IMR-90 (cell line): ENCODE measurements around the gene CERT1. TPM values are rescaled to one million over a fixed set of nuclear protein-coding genes. Genes with fewer than 3 reads are reported as not detected.

Experiments
- ATAC-seq: fragments of 200-7000 bp; cut with Tn5 transposase; 2 replicates; pipeline ENCODE4 v1.9.1; 2020; ENCODE audit warnings: low read depth, mild to moderate bottlenecking, moderate library complexity
- Bru-seq: library from RNA; stranded (reverse); fragments of 400-500 nt; gene quantifications from one replicate; lab custom pipeline; 2021; lab: Mats Ljungman, UMichigan
- BruChase-seq, 2 experiments: library from RNA; stranded (reverse); fragments of 400-500 nt; gene quantifications; one replicate each; lab custom pipeline; 2021; lab: Mats Ljungman, UMichigan
- BruUV-seq: library from RNA; stranded (reverse); fragments of 400-500 nt; replicated peaks from 2 replicates; lab custom pipeline; 2021; lab: Mats Ljungman, UMichigan
- CTCF ChIA-PET: fragments of 300-600 bp; formaldehyde crosslinking; extraction: SDS; loops from one replicate; lab custom pipeline; 2021; ENCODE audit warnings: antibody characterized with exemption; lab: Yijun Ruan, JAX
- POLR2A ChIA-PET: fragments of 300-600 bp; sonication (Branson Sonifier 250); formaldehyde crosslinking; loops from one replicate; lab custom pipeline; 2022; ENCODE audit warnings: antibody characterized with exemption; ENCODE audit not compliant: unreplicated experiment; lab: Charles Lee
- DNase-seq: peaks from one replicate; pipeline ENCODE4 v3.0.0; 2013
- H2AFZ ChIP-seq: replicated peaks from 2 replicates; pipeline ENCODE3; 2013; ENCODE audit warnings: low read length, mild to moderate bottlenecking; ENCODE audit not compliant: poor library complexity
- H2AK5ac ChIP-seq: 2 replicates; pipeline ENCODE4 v1.6.1; 2013; ENCODE audit warnings: low read depth, low read length, inconsistent platforms
- H2AK9ac ChIP-seq: replicated peaks from 2 replicates; pipeline ENCODE3; 2013; ENCODE audit warnings: mild to moderate bottlenecking, low read depth, low read length, moderate library complexity; ENCODE audit not compliant: poor library complexity
- H2BK120ac ChIP-seq: 2 replicates; pipeline ENCODE4 v1.6.1; 2013; ENCODE audit warnings: low read depth, low read length, inconsistent platforms
- H2BK15ac ChIP-seq: 3 replicates; pipeline ENCODE4 v1.6.1; 2013; ENCODE audit warnings: low read depth, low read length, inconsistent platforms
- H2BK20ac ChIP-seq: 2 replicates; pipeline ENCODE4 v1.6.1; 2013; ENCODE audit warnings: low read depth, mild to moderate bottlenecking, inconsistent platforms, low read length, moderate library complexity
- H2BK5ac ChIP-seq: 2 replicates; pipeline ENCODE4 v1.6.1; 2013; ENCODE audit warnings: mild to moderate bottlenecking, low read depth, low read length, inconsistent platforms; ENCODE audit not compliant: poor library complexity, severe bottlenecking
- H3K14ac ChIP-seq: replicated peaks from 2 replicates; pipeline ENCODE4 v1.6.1; 2013; ENCODE audit warnings: low read depth, low read length, inconsistent platforms
- H3K18ac ChIP-seq: 2 replicates; pipeline ENCODE4 v1.6.1; 2013; ENCODE audit warnings: low read depth, low read length, control low read depth
- H3K23ac ChIP-seq: 2 replicates; pipeline ENCODE4 v1.6.1; 2013; ENCODE audit warnings: low read depth, low read length, inconsistent platforms
- H3K27ac ChIP-seq: 2 replicates; pipeline ENCODE4 v1.5.1; 2013; ENCODE audit warnings: mild to moderate bottlenecking, control low read depth, low read length; ENCODE audit not compliant: insufficient read depth
- H3K27me3 ChIP-seq: 2 replicates; pipeline ENCODE4 v1.6.1; 2013; ENCODE audit warnings: low read length; ENCODE audit not compliant: control insufficient read depth, insufficient read depth
- H3K36me3 ChIP-seq: 2 replicates; pipeline ENCODE4 v1.6.1; 2013; ENCODE audit warnings: low read length, mixed read lengths; ENCODE audit not compliant: control insufficient read depth, insufficient read depth
- H3K4ac ChIP-seq: 2 replicates; pipeline ENCODE4 v1.6.1; 2013; ENCODE audit warnings: low read depth, low read length, inconsistent platforms
- H3K4me1 ChIP-seq: 2 replicates; pipeline ENCODE4 v1.6.1; 2013; ENCODE audit warnings: low read length, mixed read lengths; ENCODE audit not compliant: control insufficient read depth, insufficient read depth
- H3K4me2 ChIP-seq: 2 replicates; pipeline ENCODE4 v1.6.1; 2013; ENCODE audit warnings: low read depth, mild to moderate bottlenecking, control low read depth, low read length, moderate library complexity
- H3K4me3 ChIP-seq: 2 replicates; pipeline ENCODE4 v1.5.1; 2013; ENCODE audit warnings: low read depth, mild to moderate bottlenecking, control low read depth, low read length, moderate library complexity; ENCODE audit not compliant: insufficient read depth
- H3K56ac ChIP-seq: 2 replicates; pipeline ENCODE4 v1.6.1; 2013; ENCODE audit warnings: low read length, inconsistent platforms; ENCODE audit not compliant: insufficient read depth; ENCODE audit errors: extremely low read depth
- H3K79me1 ChIP-seq, 2 experiments: 2 replicates each; pipeline ENCODE4 v1.6.1; 2013; ENCODE audit warnings: low read length in 2 of 2, inconsistent platforms in 1 of 2, low read depth in 1 of 2
- H3K9ac ChIP-seq: 2 replicates; pipeline ENCODE4 v1.6.1; 2013; ENCODE audit warnings: low read depth, low read length, control low read depth
- H3K9me1 ChIP-seq: 2 replicates; pipeline ENCODE4 v1.6.1; 2013; ENCODE audit warnings: low read length, inconsistent platforms; ENCODE audit not compliant: insufficient read depth
- H3K9me3 ChIP-seq: 2 replicates; pipeline ENCODE4 v1.6.1; 2013; ENCODE audit warnings: low read length; ENCODE audit not compliant: control insufficient read depth, insufficient read depth
- H4K20me1 ChIP-seq: 2 replicates; pipeline ENCODE4 v1.6.1; 2013; ENCODE audit warnings: low read length, inconsistent platforms; ENCODE audit not compliant: insufficient read depth
- H4K5ac ChIP-seq: 2 replicates; pipeline ENCODE4 v1.6.1; 2013; ENCODE audit warnings: mild to moderate bottlenecking, low read depth, low read length, control low read depth
- H4K8ac ChIP-seq, 2 experiments: 2 replicates each; pipeline ENCODE4 v1.6.1; 2013; ENCODE audit warnings: low read depth in 2 of 2, low read length in 2 of 2, control low read depth in 1 of 2, inconsistent platforms in 1 of 2
- H4K91ac ChIP-seq: 2 replicates; pipeline ENCODE4 v1.6.1; 2013; ENCODE audit warnings: low read depth, low read length, inconsistent platforms; ENCODE audit not compliant: insufficient read depth
- CHD1 ChIP-seq: IDR thresholded peaks from 2 replicates; pipeline ENCODE4 v1.6.1; 2012; ENCODE audit warnings: low read depth, low read length, improper control_type of control experiment
- MAZ ChIP-seq: IDR thresholded peaks from 2 replicates; pipeline ENCODE4 v1.6.1; 2012; ENCODE audit warnings: low read depth, mild to moderate bottlenecking, low read length, improper control_type of control experiment, moderate library complexity, borderline replicate concordance
- MXI1 ChIP-seq: IDR thresholded peaks from 2 replicates; pipeline ENCODE4 v1.6.1; 2012; ENCODE audit warnings: low read depth, mild to moderate bottlenecking, low read length, moderate library complexity, borderline replicate concordance
- POLR2A ChIP-seq: IDR thresholded peaks from 2 replicates; pipeline ENCODE4 v1.6.1; 2012; ENCODE audit warnings: mild to moderate bottlenecking, low read depth, low read length
- RFX5 ChIP-seq: IDR thresholded peaks from 2 replicates; pipeline ENCODE4 v1.8.0; 2012; ENCODE audit warnings: low read depth, mild to moderate bottlenecking, low read length, moderate library complexity
- WGBS, 2 experiments: methylation state at CpG; one replicate each; pipeline versions ENCODE4 v1.1.5 to v1.1.7; 2013; ENCODE audit warnings: missing lambda C conversion rate in 2 of 2; ENCODE audit not compliant: insufficient read length in 1 of 2; ENCODE audit errors: extremely low coverage in 2 of 2; 5-methylcytosine and 5-hydroxymethylcytosine counted together
- dilution Hi-C: fragments of 300-500 bp; cut with HindIII; formaldehyde crosslinking; loops from one replicate; pipeline ENCODE4 v1.14.3; 2018; ENCODE audit warnings: low sequenced_read_pairs; ENCODE audit not compliant: unreplicated experiment
- in situ Hi-C: fragments of 300-500 bp; cut with MboI; formaldehyde crosslinking; loops from 3 replicates; pipeline ENCODE4 v1.14.3; 2019; ENCODE audit warnings: low sequenced_read_pairs, inconsistent platforms, mixed read lengths
- intact Hi-C: fragments of 100-400 bp; cut with micrococcal nuclease; formaldehyde crosslinking; loops from 2 replicates; pipeline ENCODE4 v1.10.0; 2022
- long read RNA-seq: library from polyadenylated mRNA; unstranded; transcript quantifications from one replicate; pipeline ENCODE4 v2.0.0, GENCODE V29; 2021; ENCODE audit not compliant: unreplicated experiment
- polyA plus RNA-seq, 3 experiments: library from polyadenylated mRNA; depleted of rRNA; stranded (reverse); fragments of >200 nt; gene quantifications; 2 replicates each; pipeline ENCODE4 v1.2.3, GENCODE V29; 2012; ENCODE audit warnings: low replicate concordance in 1 of 3
- total RNA-seq: library from RNA; depleted of rRNA; stranded (reverse); fragments of >200 nt; gene quantifications from 2 replicates; pipeline ENCODE4 v1.2.3, GENCODE V29; 2012; rRNA removed
- TF ChIP-seq, protein P1 (sequence below): fragments of 150-350 bp; IDR thresholded peaks from 2 replicates; pipeline ENCODE4 v1.6.1; 2017; ENCODE audit warnings: mild to moderate bottlenecking, antibody characterized with exemption, low read length, low read depth
- TF ChIP-seq, protein P2 (sequence below): fragments of 150-350 bp; IDR thresholded peaks from 2 replicates; pipeline ENCODE4 v1.6.1; 2016; ENCODE audit warnings: low read depth, mild to moderate bottlenecking, low read length, moderate library complexity, borderline replicate concordance

Gene CERT1, protein sequence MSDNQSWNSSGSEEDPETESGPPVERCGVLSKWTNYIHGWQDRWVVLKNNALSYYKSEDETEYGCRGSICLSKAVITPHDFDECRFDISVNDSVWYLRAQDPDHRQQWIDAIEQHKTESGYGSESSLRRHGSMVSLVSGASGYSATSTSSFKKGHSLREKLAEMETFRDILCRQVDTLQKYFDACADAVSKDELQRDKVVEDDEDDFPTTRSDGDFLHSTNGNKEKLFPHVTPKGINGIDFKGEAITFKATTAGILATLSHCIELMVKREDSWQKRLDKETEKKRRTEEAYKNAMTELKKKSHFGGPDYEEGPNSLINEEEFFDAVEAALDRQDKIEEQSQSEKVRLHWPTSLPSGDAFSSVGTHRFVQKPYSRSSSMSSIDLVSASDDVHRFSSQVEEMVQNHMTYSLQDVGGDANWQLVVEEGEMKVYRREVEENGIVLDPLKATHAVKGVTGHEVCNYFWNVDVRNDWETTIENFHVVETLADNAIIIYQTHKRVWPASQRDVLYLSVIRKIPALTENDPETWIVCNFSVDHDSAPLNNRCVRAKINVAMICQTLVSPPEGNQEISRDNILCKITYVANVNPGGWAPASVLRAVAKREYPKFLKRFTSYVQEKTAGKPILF
- total RNA-seq: 7.2 and 10.3 TPM in 2 replicates
- 6.0 and 7.2 TPM in 2 replicates for polyA plus RNA-seq (2012; rRNA removed)
- 2.3 and 2.7 TPM in 2 replicates for polyA plus RNA-seq (2012; cell fraction: cytosol; rRNA removed)
- polyA plus RNA-seq (2012; cell fraction: nucleus; rRNA removed; ENCODE audit: low replicate concordance): 2.8 and 5.9 TPM in 2 replicates
- percentile 81 among the genes with signal in this experiment for Bru-seq, nascent RNA
- percentile 68 among the genes with signal in this experiment for BruChase-seq, experiment 1, labeled RNA remaining after a 6-hour chase
- BruChase-seq, experiment 2, labeled RNA remaining after a 2-hour chase: percentile 75 among the genes with signal in this experiment
- long read RNA-seq, transcript COL4A3BP-222 (17 exons, 3,154 nt): major isoform, 5 of 17 reads
- long read RNA-seq, partial matches to known transcripts: 4 of 17 reads
- long read RNA-seq, other reads (novel, unspliced or antisense): 2 of 17 reads

GRCh38 chr5:75511435-75512382, at the start of gene CERT1, which contains the start of gene POLK:
Gene CERT1 (minus strand): TSS chr5:75511629. CDS start chr5:75511207, 422 bp downstream.
Gene POLK (plus strand): TSS chr5:75511891.
- BruUV-seq: TSS peak; percentile 53
- ATAC-seq: peak; percentile 97
- POLR2A ChIA-PET: no interaction called here

More at GRCh38 chr5:75511435-75512382, at the start of gene CERT1, which contains the start of gene POLK:
- DNase-seq: peak; percentile 98
- peak within 1 kb of the TSS; percentile 88 for H3K4me3 ChIP-seq
- in situ Hi-C loops (no loop called here), dilution Hi-C loops (no loop called here), intact Hi-C loops (loop anchor here (1.0 to 2.0 kb wide), 4 partner anchors 55 to 173 kb away; no protein-coding TSS in a partner anchor)
- peak within 1 kb of the TSS; percentile 86 for H3K4me2 ChIP-seq
- no peaks in the 10 kb centered on the region for H3K36me3 ChIP-seq
- peak within 1 kb of the TSS; percentile 92 for H3K9ac ChIP-seq
- H3K18ac ChIP-seq: peak within 1 kb of the TSS; percentile 86
- peak within 1 kb of the TSS; percentile 93 for H3K14ac ChIP-seq
- TF ChIP-seq, protein P1, sequence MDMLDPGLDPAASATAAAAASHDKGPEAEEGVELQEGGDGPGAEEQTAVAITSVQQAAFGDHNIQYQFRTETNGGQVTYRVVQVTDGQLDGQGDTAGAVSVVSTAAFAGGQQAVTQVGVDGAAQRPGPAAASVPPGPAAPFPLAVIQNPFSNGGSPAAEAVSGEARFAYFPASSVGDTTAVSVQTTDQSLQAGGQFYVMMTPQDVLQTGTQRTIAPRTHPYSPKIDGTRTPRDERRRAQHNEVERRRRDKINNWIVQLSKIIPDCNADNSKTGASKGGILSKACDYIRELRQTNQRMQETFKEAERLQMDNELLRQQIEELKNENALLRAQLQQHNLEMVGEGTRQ: 0 out of 2 replicates have a peak, but pooled peaks have one; percentile 20
- TF ChIP-seq RFX5 (no peak), POLR2A (peak; percentile 89), MAZ (peak; percentile 98), MXI1 (0 out of 2 replicates have a peak, but pooled peaks have one; percentile 19), CHD1 (0 out of 2 replicates have a peak, but pooled peaks have one; percentile 74)
- TF ChIP-seq, protein P2, sequence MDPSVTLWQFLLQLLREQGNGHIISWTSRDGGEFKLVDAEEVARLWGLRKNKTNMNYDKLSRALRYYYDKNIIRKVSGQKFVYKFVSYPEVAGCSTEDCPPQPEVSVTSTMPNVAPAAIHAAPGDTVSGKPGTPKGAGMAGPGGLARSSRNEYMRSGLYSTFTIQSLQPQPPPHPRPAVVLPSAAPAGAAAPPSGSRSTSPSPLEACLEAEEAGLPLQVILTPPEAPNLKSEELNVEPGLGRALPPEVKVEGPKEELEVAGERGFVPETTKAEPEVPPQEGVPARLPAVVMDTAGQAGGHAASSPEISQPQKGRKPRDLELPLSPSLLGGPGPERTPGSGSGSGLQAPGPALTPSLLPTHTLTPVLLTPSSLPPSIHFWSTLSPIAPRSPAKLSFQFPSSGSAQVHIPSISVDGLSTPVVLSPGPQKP: no peak
- H3K9me3 ChIP-seq: no peaks in the 10 kb centered on the region
- H2AK9ac ChIP-seq: peak within 1 kb of the TSS; percentile 97
- peaks cover 3% of the 10 kb centered on the region; the same call in 1 of the 2 replicates for H4K20me1 ChIP-seq
- peak within 1 kb of the TSS; percentile 91 to 96 for H4K8ac ChIP-seq
- H3K79me1 ChIP-seq: peaks cover 6 to 55% of the 10 kb centered on the region in 2 experiments
- H2AK5ac ChIP-seq: peak within 1 kb of the TSS; percentile 80
- peak within 1 kb of the TSS; percentile 89 for H4K5ac ChIP-seq
- WGBS, 2 experiments: 0% methylated on average over 4 of the region's 71 CpGs; no CpG with 5 or more reads in 1 of the 2 experiments
- peak within 1 kb of the TSS; percentile 93 for H3K4ac ChIP-seq
- H3K9me1 ChIP-seq: no peaks in the 10 kb centered on the region
- H4K91ac ChIP-seq: peak within 1 kb of the TSS; percentile 92
- CTCF ChIA-PET: no interaction called here
- peak within 1 kb of the TSS; percentile 82; the same call in 2 of the 3 replicates for H2BK15ac ChIP-seq
- H2AFZ ChIP-seq: peak within 1 kb of the TSS; percentile 98
- H2BK5ac ChIP-seq: peak within 1 kb of the TSS; percentile 92
- no peaks in the 10 kb centered on the region for H3K27me3 ChIP-seq
- H3K4me1 ChIP-seq: no peaks in the 10 kb centered on the region
- H3K23ac ChIP-seq: peak within 1 kb of the TSS; percentile 93
- peak within 1 kb of the TSS; percentile 96 for H3K27ac ChIP-seq
- H2BK20ac ChIP-seq: peak within 1 kb of the TSS; percentile 65; the same call in 1 of the 2 replicates
- H3K56ac ChIP-seq: peak within 1 kb of the TSS; percentile 87
- peak within 1 kb of the TSS; percentile 91; the same call in 1 of the 2 replicates for H2BK120ac ChIP-seq
